HG03095 (cell line): ENCODE measurements around the gene CNOT10.
"Not testable (repeated sequence)": the region's sequence is repeated elsewhere in the genome, so short reads cannot be mapped to it uniquely, and the experiment has no call there.

Experiments used
- ATAC-seq: cut with Tn5 transposase; IDR thresholded peaks from one replicate; pipeline ENCODE4 v1.9.1; 2021; ENCODE audit warnings: moderate library complexity; ENCODE audit not compliant: unreplicated experiment

CNOT10 gene

DNA sequence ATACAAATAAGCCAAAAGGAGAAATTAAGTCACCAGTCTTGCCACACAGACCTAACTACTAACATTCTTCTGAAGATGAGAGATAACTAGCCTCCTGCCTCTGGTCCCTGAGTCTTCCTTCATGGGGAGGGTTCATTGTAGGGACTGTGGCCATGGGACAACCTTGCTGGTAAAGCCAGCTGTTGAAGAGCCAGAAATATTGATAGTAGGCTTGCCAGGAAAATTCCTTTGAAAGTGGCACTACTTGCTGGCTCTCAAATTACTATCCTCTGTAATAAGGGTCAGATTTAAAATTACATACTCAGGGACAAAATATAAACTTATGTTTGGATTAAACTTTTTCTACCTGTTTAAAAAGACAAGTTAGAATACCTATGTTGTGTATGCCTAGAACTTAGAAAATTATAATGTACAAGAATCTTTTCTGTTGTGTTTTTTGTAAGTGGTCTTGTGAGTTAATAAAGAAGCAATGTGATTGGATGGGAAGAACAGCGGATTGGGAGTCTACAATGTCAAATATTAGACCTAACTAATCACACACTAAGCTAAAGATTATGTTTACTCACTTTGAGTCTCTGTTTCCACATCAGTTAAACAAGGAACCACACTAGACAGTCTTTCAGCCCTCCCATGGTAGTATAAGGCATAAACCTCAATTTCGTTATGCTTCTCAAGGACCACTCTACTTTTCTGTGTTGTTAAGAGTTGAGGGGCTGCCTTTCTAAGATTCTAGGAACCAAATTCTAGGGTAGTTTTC, 72.8 kb downstream of the CNOT10 start:
- no peak for ATAC-seq

DNA sequence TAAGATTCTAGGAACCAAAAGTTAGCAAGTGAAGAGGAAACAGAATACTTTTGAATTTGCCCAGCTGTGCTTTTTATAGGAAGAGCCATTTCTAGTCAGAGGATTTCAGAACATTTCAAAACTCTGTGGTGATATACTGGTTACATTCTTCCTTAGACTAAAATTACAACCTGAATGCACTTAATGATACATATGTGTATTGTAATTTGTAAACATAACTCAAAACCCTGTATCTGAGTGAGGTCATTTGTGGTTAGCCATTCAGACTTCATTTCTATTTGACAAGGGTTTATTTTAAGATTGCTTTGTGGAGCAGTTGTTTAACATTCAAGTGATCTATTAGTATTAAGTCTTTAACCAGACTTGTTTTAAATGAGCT, 73.4 kb downstream of the CNOT10 start:
- ATAC-seq = no peak

DNA sequence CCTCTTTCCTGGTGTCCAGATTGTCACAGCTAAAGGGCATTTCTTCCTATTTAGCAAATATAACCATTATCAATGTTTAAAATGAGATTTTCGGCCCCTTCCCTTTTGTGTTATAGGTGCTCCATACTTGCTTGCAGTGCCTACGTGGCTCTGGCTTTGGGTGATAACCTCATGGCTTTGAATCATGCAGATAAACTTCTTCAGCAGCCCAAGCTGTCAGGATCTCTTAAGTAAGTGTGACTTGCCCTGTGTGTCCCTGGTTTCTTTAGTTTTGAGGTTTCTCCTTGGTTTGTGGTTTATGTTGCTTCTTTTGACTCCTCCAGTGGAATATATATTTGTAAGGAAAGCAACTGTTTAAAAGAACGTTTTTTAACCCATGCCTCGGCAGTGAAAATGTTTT, 74.4 kb downstream of the CNOT10 start:
- no peak for ATAC-seq

DNA sequence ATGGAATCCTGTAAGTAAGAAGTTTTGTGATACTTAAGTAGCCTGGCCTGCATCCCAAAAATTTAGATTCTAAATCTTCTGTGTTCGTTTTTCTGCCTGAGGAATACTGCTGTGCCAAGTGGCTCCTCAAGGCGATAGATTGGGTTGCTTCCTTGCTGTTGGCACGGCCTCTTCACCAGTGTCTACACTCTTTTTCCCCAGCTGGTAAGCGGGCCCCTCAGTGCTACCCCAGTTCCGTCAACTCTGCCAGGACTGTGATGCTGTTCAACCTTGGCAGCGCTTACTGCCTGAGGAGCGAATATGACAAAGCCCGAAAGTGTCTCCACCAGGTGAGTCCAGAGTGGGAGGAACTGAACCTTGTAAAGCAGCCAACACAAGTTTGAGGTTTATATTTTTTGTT, 79.5 kb downstream of the CNOT10 start:
- no peak for ATAC-seq

DNA sequence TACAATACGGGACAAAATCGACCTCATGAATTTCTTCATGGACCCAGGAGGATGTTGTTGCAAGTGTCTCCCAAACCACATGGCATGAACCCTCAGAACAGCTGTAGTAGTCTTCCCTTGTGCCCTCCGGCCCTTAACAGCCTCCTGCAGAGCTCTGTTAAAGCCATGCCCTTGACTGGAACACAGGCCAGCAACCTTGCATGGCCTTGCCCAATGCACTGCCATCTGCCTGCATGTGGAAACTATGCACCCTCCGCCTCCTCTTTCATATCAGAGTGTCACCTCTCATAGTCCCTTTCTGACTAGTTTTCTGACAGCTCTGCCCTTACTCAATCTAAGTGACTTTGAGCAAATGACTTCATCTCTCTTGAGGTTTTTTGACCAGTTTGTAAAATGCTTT, 93.4 kb downstream of the CNOT10 start:
- ATAC-seq = no peak

DNA sequence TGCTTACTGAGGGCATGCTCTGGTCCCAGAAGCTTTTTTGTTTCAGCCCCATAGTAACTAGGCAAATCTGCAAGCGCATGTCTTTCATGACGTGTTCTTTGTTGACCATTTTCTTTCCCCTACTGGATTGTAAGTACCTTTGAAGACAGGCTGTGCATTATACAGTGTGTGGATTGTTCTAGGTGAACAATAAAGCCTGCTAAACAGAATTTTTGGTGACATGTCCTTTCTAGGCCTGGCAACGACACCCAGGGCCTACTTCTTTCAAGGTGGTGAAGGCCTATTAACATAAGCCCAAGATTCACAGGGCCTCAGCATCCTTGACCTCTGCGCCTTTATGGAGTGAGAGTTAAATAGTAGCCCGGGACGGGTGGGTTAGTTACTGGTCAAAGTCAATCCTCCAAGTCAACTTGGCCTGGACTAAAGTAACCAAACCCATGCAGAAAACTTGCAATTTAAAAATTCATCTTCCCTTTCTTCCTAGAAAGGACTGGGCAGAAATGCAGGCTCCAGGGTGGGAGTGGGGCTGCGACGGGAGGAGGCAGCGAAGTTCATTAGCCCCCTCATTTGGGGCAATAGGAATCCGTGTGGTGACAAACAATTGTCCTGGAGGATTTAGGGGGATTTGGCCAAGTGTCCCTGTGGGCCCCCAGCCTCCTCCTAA, 95.2 kb downstream of the CNOT10 start:
- no peak for ATAC-seq

DNA sequence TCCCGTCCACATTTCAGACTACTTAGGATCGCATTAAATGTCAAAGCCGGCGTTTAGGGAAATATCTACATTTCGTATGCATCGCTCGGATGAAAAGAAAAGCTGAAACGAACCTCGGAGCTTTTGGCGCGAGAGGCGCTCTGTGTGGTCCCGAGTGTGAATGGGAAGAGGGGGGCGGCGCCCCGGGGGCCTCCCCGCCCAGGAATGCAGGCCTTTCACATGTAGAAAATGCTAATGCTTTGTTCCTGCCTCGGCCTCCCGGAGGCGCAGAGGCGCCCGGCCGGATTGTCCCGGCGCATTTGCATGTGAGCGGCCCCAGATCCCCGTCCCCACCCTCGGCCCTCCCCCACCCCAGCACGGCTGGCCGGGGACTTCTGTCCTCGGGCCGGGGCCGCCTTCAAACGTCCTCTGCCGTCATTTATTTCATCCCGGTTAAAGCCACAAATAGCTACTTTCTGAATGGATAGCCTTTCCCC, 95.8 kb downstream of the CNOT10 start:
- peak; percentile 41 for ATAC-seq

DNA sequence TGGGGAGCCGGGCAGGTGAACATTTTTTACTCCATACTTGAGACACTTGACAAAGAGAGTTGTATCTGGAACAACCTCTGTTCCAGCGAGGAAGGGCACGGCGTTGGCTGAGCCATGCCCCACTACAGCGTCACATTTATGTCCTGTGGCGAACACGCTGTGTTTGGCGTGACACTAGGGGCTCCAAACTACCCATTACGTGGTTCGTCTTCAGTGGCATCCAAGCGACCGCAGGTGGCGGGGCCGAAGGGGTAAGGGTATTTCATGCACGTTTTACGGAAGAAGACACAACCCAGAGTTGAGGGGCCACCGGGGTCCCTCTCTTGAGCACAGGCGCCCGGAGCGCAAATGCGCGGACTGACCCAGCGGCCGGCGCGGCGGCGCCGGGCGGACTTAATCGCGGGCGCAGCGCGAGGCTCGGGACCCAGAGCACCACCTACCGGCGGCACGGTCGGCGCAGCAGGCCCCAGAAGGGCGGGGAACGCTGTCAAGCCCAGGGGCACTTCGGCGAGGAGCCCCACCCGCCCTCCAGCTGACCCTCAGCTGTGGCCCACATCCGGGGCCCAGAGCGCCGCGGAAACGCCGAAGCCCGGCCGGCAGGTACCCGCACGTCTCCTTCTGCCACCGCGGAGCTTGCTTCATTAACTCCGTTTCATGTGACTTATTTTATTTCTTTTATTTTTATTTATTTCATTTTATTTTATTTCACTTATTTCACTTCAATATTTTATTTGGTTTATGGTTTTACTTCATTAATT, 96.4 kb downstream of the CNOT10 start:
- peak; percentile 93 for ATAC-seq

DNA sequence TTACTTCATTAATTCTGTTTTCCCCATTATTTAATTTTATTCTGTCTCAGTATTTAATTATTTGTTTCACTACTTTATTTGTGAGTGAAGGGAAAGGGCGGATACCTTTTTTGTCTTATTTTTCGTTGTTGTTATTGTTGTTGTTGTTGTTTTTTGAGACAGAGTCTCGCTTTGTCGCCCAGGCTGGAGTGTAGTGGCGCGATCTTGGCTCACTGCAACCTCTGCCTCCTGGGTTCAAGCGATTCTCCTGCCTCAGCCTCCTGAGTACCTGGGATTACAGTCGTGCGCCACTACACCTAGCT, 96.9 kb downstream of the CNOT10 start:
- ATAC-seq = not testable (repeated sequence)

DNA sequence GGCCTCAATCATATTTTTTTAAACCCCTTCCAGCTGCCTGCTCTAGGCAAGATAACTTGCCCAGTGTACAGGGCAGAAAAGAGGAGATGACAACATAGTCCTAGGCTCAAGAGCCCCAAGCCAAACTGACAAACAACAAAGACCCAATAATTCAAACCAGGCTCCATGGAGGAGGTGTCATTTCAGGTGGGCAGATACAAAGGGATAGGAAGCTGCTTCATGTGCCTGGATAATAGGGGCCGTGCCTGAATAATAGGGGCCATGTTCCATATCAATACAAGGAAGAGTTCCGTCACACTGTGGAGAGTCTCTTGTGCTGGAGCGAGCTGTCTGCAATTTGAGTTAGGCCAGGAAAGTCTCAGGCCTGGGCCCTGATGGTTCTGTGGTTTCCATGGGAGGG, 97.4 kb downstream of the CNOT10 start:
- no peak for ATAC-seq

DNA sequence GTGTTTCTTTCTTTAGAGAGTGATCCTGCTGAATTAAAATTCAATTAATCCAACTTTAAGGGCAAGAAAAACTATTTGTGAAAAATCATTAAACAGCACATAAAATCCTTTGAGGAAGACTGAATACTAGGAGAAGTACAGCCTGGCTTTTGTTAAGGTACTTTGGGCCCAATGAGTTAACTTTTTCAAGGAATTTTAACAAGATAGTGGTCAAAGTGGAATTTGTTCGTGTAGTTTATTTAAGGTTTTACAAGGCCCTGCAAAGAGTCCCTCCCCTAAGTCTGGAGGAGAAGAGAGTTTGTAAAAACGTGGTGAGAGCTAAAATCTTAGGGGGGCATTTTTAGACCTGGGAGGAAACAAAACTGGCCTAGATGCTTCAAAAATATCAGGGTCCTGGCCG, 106.8 kb downstream of the CNOT10 start:
- no peak for ATAC-seq

DNA sequence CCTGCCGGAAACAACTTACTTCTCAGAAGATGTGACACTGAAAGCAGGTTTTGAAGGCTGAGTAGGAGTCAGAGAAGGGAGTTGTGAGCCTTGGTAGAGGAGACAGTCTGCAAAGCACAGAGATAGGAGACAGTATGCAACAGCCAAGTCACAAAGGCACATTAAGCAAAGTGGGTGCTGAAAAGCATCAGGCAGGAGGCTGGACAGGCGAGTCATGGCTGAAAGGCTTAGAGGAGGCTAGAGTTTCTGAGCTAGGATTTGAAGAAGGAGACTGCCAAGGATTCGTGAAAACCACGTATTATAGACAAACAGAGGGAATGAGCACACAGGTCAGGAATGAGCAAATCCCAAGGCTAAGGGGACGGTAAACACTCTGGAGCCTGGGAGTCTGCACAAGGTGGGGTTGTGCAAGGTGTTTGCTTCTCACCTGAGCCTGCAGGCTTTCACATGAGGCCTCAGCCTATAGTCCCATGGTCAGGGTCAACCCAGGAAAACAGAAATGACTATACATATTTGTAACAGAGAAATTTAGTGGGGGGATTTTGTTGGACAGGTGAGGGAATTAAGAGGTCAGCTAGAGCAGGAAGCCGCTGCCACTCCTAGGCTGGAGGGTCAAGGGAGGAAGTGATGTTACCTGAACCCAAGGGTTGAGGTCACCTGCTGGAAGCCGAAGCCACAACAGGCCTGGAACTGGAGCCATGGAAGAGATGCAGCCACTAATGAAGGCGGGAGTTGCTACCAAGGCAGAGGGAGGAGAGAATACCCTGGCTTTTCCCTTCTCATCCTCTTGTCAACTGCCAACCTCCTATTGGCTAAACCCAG, 109.7 kb downstream of the CNOT10 start:
- ATAC-seq = no peak

DNA sequence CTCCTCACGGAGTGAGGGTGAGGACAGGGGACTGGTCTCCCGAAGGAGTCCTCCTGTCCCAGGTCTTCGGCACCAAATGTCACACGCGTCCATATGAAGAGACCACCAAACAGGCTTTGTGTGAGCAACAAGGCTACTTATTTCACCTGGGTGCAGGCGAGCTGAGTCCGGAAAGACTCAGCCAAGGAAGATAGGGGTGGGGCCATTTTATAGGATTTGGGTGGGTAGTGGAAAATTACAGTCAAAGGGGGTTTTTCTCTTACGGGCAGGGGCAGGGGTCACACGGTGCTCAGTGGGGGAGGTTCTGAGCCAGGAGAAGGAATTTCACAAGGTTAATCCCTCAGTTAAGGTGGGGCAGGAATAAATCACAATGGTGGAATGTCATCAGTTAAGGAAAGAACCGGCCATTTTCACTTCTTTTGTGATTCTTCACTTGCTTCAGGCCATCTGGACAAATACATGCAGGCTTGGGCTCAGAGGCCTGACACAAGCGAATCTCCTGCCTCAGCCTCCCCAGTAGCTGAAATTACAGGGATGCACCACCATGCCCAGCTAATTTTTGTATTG, 111.5 kb downstream of the CNOT10 start:
- not testable (repeated sequence) for ATAC-seq

DNA sequence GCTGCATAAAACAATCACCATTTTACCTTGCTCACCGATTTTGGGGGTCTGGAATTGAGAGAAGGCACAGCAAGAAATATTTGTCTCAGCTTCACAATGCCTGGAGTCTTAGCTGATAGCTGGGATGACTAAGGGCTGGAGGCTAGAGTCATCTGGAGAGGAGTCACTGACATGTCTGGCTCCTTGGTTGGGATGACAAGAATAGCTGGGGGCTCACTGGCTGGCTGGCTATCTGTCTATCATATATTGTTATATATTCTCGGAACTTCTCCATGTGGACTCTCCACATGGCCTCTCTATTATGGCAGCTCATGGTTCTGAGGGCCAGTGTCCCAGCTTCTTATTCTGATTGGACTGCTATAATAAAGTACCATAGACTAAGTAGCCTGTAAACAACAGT, 112.8 kb downstream of the CNOT10 start:
- no peak for ATAC-seq

DNA sequence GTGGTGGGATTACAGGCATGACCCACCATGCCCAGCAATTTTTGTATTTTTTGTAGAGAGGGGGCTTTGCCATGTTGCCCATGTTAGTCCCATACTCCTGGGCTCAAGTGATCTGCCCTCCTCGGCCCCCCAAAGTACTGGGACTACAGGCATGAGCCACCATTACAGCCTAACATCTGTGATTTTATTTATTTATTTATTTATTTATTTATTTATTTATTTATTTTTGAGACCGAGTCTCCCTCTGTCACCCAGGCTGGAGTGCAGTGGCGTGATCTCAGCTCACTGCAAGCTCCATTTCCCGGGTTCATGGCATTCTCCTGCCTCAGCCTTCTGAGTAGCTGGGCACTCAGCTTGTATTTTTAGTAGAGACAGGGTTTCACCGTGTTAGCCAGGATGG, 116.5 kb downstream of the CNOT10 start:
- not testable (repeated sequence) for ATAC-seq

DNA sequence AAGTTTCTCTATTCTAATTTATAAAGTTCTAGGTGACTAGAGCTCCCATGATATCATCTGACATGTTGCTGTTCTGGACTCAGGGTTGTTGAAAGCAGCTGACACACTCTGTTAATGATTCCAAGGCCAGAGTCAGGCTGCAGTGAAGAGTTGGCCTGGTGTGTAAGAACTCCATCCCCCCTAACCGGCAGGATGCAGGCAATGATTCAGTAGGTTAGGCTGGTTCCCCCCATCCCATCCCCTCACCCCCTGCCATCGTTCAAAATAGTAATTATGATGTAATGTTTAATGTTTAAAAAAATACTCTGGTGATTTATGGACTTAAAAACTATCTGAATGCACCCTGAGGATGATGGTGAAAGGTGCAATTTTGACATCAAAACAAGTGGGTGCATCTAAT, 128.2 kb downstream of the CNOT10 start:
- ATAC-seq = no peak

DNA sequence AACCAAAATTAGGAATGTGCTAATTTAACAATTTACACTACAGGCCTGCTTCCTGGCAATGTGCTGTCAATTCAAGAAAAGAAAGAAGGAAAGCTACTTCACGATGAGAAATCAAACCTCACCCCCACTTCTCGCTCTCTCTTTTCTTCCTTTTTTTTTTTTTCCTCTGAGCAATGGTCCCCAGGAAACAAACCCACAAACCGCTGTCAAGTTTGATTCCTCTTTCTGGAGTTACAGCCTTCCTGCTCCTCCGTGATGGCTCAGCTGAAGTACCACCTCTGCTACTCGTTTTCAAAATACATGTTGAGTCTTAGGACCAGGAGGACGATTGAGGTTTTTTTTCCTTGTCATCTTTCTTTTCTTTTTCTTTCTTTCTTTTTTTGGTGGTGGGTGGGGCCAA, 129.4 kb downstream of the CNOT10 start:
- ATAC-seq = no peak

DNA sequence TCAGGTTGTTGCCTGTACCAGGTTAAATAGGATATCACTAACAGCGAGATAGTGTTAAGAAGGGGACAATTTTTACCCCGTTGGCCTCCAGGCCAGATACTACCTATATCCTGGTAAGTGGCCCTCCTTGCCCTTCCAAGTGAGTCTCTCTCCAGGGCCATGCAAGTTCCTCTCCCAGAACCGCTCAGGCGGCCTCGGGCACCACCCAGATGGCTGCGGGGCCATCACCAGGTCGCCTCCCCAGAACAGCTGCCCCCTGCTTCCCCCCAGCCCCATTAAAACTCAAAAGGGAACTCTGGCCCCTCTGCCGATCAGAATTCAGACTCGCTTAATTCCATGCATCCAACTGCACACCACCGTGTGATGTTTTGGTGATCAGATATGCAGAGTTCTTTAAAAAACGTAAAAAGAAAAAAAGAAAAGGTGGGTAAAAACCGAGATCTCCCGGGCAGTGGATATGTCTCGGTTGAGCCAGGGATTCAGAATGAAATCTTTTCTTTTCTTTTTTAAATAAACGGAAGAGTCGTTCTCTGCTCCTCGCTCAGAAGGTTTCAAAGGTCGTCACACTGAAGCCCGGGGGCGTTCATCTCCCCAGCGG, 131.0 kb downstream of the CNOT10 start:
- ATAC-seq = no peak

DNA sequence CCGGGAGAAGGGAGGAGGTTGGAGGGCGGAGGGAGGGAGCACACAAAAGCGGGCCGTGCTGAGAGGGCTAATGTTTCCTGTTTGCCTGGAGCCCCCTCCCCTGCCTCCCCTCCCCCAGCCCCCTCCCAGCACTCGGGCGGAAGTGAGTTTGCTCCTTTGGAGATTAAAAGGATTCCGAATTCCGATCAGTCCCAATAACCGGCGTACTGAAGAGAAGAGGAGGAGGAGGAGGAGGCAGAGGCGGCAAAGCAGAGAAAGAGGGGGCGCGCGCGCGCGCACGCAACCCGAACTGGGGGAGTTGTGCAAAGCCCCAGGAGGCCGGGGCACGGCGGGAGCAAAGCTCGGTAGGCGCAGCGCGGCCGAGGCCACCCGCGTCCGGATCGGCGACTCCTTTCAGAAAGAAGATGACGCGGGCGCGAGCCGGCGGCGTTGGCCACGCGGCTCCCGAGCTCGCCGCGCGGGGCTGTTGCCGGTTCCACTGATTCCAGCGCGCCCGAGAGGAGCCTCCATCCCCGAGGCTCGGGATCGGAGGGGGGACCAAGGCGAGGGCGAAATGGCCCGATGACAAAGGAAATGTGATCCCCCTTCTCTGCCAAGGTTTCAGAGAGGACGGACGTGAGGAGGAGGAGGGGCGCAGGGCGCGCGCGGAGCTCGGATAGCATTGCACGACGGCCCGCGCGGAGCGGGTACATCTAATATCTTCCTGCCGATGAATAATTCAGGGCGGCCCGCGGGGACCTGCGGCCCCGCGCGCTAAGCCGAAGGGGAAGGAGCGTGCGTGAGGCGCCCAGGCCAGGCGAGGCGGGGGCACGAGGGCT, 131.7 kb downstream of the CNOT10 start:
- ATAC-seq = no peak

DNA sequence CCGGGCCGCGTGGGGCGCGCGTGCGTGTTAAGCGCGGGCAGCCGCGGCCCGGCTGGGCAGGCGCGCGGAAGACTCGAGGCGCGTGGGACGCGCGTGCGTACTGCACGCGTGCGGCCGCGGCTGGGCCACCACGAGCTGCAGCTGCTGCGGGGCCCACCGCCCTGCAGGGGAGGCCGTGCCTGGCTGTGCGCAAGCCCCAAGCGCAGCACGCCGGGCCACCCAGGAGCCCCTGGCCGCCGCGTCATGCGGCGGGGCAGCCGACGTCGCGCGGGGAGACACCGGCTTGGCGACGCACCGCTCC, 132.2 kb downstream of the CNOT10 start:
- ATAC-seq = no peak
